DOHH2 (cell line): ENCODE results near the gene WNT3A.
"Not testable (repeated sequence)": the region's sequence is repeated elsewhere in the genome, so short reads cannot be mapped to it uniquely, and the experiment has no call there.

Source experiments
- H3F3A ChIP-seq: fragments of 200-600 bp; sonication (generic), shearing (Covaris generic); 2 replicates; pipeline ENCODE4 v1.6.0; 2016; ENCODE audit warnings: antibody characterized with exemption, mild to moderate bottlenecking; ENCODE audit not compliant: control insufficient read depth, insufficient read depth
- H3K27ac ChIP-seq: fragments of 200-600 bp; sonication (generic); 2 replicates; pipeline ENCODE4 v1.5.1; 2014; ENCODE audit warnings: low read depth, mild to moderate bottlenecking, low read length, moderate library complexity
- H3K27me3 ChIP-seq: fragments of 200-600 bp; sonication (generic); 2 replicates; pipeline ENCODE4 v1.6.1; 2014; ENCODE audit warnings: mild to moderate bottlenecking, low read length, mixed read lengths; ENCODE audit not compliant: control insufficient read depth
- H3K36me3 ChIP-seq: fragments of 200-600 bp; sonication (generic); 2 replicates; pipeline ENCODE4 v1.6.1; 2014; ENCODE audit warnings: mild to moderate bottlenecking, low read length, moderate library complexity, mixed read lengths; ENCODE audit not compliant: control insufficient read depth
- H3K4me1 ChIP-seq: fragments of 200-600 bp; sonication (generic); 2 replicates; pipeline ENCODE4 v1.6.1; 2014; ENCODE audit warnings: mild to moderate bottlenecking, low read length, mixed read lengths; ENCODE audit not compliant: control insufficient read depth
- H3K4me2 ChIP-seq: fragments of 200-600 bp; sonication (generic); 2 replicates; pipeline ENCODE4 v1.6.0; 2014; ENCODE audit warnings: mild to moderate bottlenecking, low read length, moderate library complexity
- H3K4me3 ChIP-seq: fragments of 200-600 bp; sonication (generic); 2 replicates; pipeline ENCODE4 v1.5.1; 2014; ENCODE audit warnings: mild to moderate bottlenecking, low read length, mixed read lengths
- H3K79me2 ChIP-seq: fragments of 200-600 bp; sonication (generic); 2 replicates; pipeline ENCODE4 v1.6.1; 2014; ENCODE audit warnings: mild to moderate bottlenecking, low read length, mixed read lengths; ENCODE audit not compliant: control insufficient read depth
- H3K9me2 ChIP-seq: fragments of 200-600 bp; sonication (generic); replicated peaks from 2 replicates; pipeline ENCODE4 v1.6.1; 2014; ENCODE audit warnings: mild to moderate bottlenecking, low read length, mixed read lengths; ENCODE audit not compliant: control insufficient read depth
- H3K9me3 ChIP-seq: fragments of 200-600 bp; sonication (generic); 2 replicates; pipeline ENCODE4 v1.6.1; 2014; ENCODE audit warnings: antibody characterized with exemption, low read length, mixed read lengths; ENCODE audit not compliant: control insufficient read depth, insufficient read depth
- H4K20me1 ChIP-seq: fragments of 200-600 bp; sonication (generic); 2 replicates; pipeline ENCODE4 v1.6.0; 2014; ENCODE audit warnings: low read depth, mild to moderate bottlenecking, antibody characterized with exemption, low read length, moderate library complexity; ENCODE audit not compliant: control insufficient read depth, insufficient read depth
- EZH2phosphoT487 ChIP-seq: fragments of 200-600 bp; sonication (generic); IDR thresholded peaks from 2 replicates; pipeline ENCODE4 v1.6.1; 2017; ENCODE audit warnings: borderline replicate concordance, mild to moderate bottlenecking, antibody characterized with exemption, low read length, moderate library complexity, mixed read lengths
- TF ChIP-seq, protein P1 (sequence below): fragments of 200-600 bp; sonication (generic); IDR thresholded peaks from one replicate; pipeline ENCODE4 v1.5.1; 2014; ENCODE audit warnings: antibody characterized with exemption, mild to moderate bottlenecking, low read depth, low read length; ENCODE audit not compliant: poor library complexity, severe bottlenecking

WNT3A gene

DNA sequence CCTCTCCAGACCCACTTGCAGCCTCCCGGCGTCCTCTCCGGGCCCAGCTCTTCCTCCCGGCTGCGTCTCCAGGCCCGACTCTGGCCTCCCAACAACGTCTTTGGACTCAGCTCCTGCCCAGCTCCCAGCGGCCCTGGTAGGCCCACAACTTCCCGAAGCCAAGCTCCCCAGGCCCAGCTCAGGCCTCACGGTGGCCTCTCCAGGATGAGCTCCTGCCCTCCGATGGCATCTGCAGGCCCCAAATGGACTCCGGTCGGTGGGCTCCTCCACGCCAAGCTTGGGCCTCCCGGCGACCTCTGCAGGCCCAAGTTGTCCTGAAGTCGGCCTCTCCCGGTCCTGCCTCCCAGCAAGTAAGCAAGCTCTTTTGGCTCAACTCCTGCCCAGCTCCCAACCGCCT is 34.5 kb upstream of the WNT3A start:
- not testable (repeated sequence) for H3K4me2 ChIP-seq, H4K20me1 ChIP-seq, H3K27me3 ChIP-seq, H3K79me2 ChIP-seq, H3F3A ChIP-seq, H3K27ac ChIP-seq, H3K4me3 ChIP-seq, H3K9me3 ChIP-seq, H3K36me3 ChIP-seq, H3K9me2 ChIP-seq, H3K4me1 ChIP-seq

DNA sequence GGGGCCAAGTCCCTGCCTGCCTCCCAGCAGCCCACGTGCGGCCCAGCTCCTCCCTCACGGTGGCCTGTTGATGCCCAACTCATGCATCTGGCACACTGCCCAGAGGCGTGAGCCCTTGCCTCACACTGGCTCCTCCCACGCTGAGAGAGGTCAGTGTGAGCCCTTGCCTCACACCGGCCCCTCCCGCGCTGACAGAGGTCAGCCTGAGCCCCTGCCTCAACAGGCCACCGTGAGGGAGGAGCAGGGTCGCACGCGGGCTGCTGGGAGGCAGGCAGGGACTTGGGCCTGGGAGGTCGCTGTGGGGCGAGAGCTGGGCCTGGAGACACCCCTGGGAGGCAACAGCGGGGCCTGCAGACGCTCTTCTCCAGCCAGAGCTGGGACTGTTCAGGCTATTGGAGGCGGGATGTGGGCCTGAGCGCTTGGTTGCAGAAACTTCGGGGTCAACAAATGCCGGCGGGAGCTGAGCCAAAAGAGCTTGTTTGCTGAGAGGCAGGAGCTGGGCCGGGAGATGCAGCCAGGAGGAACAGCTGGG is 33.9 kb upstream of the WNT3A start:
- H3K4me1 ChIP-seq, H3K36me3 ChIP-seq, H3K4me2 ChIP-seq, H3K9me3 ChIP-seq, H3K4me3 ChIP-seq, H3K27ac ChIP-seq, H4K20me1 ChIP-seq, H3F3A ChIP-seq, H3K9me2 ChIP-seq, H3K79me2 ChIP-seq, H3K27me3 ChIP-seq: not testable (repeated sequence)

DNA sequence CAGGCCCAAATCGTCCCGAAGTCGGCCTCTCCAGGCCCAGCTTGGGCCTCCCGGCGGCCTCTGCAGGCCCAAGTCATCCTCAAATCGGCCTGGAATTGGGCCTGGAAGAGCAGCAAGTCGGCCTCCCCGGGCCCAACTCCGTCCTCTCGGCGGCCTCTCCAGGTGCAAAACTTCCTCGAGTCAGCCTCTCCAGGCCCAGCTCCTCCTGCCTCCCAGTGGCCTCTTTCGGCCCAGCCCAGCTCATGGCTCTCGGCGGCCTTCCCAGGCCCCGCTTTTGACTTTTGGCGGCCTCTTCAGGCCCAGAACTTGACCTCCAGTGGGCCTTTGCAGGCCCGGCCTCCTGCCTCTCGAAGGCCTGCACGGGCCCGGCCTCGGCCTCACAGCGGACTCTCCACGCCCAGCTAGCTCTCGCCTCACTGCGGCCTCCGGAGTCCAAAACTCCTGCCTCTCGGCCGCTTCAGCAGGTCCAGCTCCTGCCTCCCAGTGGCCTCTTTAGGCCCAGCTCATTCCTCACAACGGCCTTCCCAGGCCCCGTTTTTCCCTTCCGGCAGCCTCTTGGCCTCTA is 33.0 kb upstream of the WNT3A start:
- not testable (repeated sequence) for H3K79me2 ChIP-seq, H3K4me1 ChIP-seq, H3K9me2 ChIP-seq, H3F3A ChIP-seq, H4K20me1 ChIP-seq, H3K4me2 ChIP-seq, H3K4me3 ChIP-seq, H3K36me3 ChIP-seq, H3K27ac ChIP-seq, H3K9me3 ChIP-seq, H3K27me3 ChIP-seq

DNA sequence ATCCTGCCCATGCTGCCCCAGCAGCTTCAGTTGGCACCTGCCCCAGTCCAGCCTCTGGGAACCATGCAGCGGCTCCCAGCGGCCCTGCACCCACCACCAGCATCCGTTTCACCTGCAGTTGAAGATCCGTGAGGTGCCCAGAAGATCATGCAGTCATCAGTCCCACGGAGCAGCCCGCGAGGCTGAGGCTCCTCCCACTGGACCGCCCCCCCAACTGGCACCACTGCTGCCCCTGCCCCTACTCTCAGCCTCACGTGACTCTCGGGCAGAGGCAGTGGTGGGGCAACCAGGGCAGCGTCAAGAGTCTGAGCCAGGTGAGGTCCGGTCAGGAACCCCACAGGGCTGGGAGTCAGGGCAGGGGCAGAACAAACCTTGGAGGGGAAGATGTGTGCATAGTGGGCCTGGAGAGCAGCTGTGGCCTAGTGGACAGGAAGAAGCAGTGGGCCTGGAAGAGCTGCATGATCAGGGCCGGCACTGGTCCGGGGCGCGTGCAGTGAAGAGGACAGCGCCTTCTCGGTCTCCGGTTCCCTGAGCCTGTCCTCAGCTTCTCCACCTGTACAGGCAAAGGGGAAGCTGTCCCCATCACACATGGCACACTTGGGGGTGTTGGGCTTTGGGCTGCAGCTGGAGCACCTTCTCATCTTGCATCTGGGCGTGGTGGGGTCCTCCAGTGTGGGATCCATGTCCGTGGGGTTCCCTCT is 31.1 kb upstream of the WNT3A start:
- not testable (repeated sequence) for H3K9me2 ChIP-seq, H3K36me3 ChIP-seq, H3K27ac ChIP-seq, H3K9me3 ChIP-seq, H3K4me2 ChIP-seq, H3K27me3 ChIP-seq, H3K4me1 ChIP-seq, H3K4me3 ChIP-seq, H3K79me2 ChIP-seq, H3F3A ChIP-seq, H4K20me1 ChIP-seq

DNA sequence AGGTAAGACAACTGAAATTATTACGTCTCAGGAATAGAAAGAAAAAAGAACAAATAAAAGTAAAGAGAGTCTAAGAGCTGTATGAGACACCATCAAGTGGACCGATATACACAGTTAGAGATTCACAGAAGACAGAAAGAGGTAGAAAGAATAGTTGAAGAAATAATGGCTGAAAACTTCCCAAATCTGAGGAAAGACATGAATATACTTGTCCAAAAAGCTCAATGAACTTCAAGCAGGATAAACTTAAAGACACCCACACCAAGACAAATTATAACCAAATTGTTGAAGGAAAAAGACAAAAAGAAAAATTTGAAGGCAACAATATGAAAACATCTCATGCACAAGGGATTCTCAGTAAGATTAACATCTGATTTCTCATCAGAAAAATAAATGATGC is 19.6 kb upstream of the WNT3A start:
- no peak overlapping the region for H3K4me2 ChIP-seq
- H3F3A ChIP-seq: no peaks in the 10 kb centered on the region
- H3K79me2 ChIP-seq: no peaks in the 10 kb centered on the region
- H3K36me3 ChIP-seq: no peaks in the 10 kb centered on the region
- TF ChIP-seq EZH2phosphoT487: no peak
- TF ChIP-seq, protein P1, sequence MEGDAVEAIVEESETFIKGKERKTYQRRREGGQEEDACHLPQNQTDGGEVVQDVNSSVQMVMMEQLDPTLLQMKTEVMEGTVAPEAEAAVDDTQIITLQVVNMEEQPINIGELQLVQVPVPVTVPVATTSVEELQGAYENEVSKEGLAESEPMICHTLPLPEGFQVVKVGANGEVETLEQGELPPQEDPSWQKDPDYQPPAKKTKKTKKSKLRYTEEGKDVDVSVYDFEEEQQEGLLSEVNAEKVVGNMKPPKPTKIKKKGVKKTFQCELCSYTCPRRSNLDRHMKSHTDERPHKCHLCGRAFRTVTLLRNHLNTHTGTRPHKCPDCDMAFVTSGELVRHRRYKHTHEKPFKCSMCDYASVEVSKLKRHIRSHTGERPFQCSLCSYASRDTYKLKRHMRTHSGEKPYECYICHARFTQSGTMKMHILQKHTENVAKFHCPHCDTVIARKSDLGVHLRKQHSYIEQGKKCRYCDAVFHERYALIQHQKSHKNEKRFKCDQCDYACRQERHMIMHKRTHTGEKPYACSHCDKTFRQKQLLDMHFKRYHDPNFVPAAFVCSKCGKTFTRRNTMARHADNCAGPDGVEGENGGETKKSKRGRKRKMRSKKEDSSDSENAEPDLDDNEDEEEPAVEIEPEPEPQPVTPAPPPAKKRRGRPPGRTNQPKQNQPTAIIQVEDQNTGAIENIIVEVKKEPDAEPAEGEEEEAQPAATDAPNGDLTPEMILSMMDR: no peak
- no peaks in the 10 kb centered on the region for H4K20me1 ChIP-seq
- H3K27ac ChIP-seq: no peak overlapping the region
- no peaks in the 10 kb centered on the region for H3K4me1 ChIP-seq
- peaks cover 2% of the 10 kb centered on the region; the same call in 1 of the 2 replicates for H3K9me3 ChIP-seq
- H3K9me2 ChIP-seq: no peaks in the 10 kb centered on the region
- peaks cover 4% of the 10 kb centered on the region; the same call in 1 of the 2 replicates for H3K27me3 ChIP-seq
- no peak overlapping the region for H3K4me3 ChIP-seq
